GM18909 (cell line): ENCODE data around the gene SMAD5.

Experiments used
- ATAC-seq: cut with Tn5 transposase; IDR thresholded peaks from one replicate; pipeline ENCODE4 v1.9.1; 2021; ENCODE audit warnings: mild to moderate bottlenecking; ENCODE audit not compliant: unreplicated experiment, poor library complexity

Gene SMAD5

DNA sequence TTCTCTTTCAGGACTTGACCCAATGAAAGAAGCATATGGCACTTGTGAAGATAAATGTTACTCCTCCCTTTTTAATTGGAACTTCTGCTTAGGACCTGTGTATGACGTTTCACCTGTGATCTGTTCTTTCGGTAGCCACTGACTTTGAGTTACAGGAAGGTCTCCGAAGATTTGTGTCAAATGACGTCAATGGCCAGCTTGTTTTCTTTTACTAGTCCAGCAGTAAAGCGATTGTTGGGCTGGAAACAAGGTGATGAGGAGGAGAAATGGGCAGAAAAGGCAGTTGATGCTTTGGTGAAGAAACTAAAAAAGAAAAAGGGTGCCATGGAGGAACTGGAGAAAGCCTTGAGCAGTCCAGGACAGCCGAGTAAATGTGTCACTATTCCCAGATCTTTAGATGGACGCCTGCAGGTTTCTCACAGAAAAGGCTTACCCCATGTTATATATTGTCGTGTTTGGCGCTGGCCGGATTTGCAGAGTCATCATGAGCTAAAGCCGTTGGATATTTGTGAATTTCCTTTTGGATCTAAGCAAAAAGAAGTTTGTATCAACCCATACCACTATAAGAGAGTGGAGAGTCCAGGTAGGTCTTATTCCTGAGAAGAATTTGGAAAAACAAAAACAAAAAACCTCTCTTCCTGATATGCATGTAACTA, 21.1 kb downstream of the SMAD5 start:
- no peak for ATAC-seq

DNA sequence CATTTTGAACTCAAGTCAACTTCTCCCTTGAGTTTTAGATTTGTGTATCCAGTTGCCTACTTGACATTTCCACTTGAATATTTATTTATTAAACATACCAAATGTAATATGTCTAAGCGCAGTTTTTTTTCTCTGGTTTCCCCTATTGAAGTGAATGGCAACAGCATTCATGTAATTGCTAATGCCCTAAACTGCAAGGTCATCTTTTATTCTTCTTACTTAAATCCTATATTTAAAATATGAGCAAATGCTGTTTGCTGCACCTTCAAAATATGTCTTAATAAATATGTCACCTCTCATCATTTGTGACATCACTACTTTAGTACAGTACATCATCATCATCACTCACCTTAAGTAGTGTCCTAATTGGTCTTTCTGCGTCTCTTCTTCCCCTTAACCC, 22.4 kb downstream of the SMAD5 start:
- no peak for ATAC-seq

DNA sequence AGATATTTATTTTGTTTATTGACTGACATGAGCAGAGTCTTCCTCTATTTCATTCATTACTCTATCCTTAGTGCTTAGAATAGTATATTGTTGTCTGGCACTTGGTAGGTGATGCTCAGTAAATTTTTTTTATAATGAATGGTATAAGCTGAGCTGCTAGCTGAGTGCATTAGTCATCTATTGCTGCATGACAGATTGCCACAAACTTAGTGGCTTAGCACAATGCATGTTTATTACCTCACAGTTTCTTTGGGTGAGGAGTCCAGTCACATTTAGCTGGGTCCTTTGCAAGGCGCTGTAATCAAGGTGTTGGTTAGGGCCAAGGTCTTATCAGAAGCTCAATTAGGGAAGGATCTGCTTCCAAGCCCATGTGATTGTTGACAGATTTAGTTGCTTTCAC, 23.1 kb downstream of the SMAD5 start:
- no peak for ATAC-seq

DNA sequence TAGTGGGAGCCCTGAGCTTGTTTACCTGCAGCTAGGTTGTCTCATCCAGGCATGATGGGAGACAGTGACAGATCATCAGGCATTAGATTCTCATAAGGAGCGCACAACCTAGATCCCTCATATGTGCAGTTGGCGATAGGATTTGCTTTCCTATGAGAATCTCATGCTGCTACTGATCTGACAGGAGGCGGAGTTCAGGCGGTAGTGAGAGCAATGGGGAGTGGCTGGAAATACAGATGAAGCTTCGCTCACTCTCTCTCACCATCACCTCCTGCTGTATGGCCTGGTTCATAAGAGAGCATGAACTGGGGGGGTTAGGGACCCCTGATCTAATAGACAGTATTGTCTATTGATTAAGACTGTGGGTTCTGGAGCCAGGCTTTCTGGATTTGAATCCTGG, 24.9 kb downstream of the SMAD5 start:
- ATAC-seq: no peak

DNA sequence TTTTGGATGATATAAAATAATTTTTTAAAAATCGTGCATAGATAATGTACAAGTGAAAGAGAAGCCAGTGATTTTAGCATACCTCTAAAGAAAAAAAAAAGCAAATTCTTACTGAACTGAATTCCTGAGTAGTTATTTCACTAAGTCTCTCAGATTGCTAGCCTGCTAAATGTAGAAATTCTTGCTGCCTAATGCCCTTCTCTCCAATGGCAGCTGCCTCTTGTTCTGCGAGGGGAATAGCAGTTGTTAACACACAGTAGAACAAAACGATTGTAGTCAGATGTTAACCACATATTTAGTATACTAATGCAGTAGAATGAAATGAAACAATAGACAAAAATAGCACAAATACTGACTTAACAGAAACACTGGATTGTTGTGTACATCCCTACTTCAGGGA, 26.8 kb downstream of the SMAD5 start:
- ATAC-seq: no peak

- no peak for ATAC-seq
These were observed 29.4 kb downstream of the SMAD5 start for GRCh38 chr5:136162008-136162407.

- ATAC-seq: no peak
These were observed 31.6 kb downstream of the SMAD5 start for GRCh38 chr5:136164226-136164625.

DNA sequence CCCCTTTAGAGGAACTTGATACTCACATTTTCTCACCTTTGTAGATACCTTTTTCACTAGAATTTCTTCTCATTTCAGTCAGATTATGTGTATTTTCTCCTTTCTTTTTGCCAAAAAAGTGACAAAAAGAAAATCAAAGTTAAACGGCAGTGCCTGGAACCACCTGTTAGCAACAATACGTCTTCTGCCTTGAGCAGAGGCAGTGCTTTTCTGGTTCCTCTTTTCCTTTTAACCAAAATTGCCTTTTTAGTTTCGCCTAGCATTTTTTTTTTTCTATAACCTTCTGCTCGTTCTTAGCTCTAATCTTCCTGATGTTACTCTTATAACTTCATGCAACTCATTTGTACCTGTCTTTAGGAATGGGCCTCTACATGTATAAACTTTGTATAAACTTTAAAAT, 34.3 kb downstream of the SMAD5 start:
- ATAC-seq: peak; percentile 77

GRCh38 chr5:136169218-136169617, 36.6 kb downstream of the SMAD5 start:
- no peak for ATAC-seq

GRCh38 chr5:136174021-136174659, 41.5 kb downstream of the SMAD5 start:
- peak; percentile 81 for ATAC-seq

DNA sequence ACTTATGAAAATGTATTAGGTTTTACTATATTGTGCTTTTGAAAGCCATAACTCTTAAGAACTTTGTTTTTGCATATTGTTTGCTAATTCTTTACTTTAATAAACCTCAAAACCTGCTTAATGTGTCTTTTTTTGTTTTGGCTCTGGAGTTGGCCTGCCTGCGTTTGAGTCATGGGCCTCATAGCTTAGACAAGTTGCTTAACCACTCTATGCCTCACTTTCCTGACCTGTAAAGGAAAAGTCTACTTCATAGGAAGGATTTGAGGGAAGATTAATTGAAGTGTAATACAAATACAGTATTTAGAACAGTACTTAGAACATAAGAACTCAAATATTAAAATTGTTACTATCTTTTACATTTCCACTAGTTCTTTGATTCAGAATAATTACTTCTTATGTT, 50.0 kb downstream of the SMAD5 start:
- no peak for ATAC-seq

DNA sequence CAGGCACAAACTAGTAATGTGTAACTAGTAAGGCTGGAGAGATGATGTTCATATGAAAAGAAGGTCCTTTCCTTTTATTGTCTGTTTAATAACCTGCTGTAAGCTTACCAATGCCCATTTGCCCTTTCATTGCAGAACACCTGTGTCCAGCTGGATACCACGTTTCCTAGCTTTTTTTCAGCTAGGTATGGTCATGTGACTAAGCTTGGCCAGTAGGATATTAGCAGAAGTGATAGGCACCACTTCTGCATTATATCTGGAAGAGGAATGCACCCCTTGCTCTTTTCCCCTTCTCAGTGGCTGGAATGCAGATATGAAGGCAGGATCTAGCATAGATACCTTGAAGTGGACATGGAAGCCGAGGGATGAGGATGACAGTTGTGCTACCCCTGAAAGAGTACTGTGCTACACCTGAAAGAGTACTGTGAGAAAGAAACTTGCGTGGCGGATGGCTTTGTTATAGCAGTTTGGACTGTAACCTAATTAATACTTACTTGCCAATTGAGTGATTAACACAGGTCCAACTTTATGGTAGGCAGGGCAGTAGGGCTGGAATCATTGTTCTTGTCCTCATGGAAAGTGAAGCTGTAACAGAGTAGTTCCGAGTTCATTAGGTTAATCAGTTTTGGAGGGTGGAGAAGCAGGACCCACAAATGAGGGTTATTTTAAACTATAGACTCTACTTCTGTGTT, 53.5 kb downstream of the SMAD5 start:
- ATAC-seq: no peak

- ATAC-seq: no peak
These were observed 54.2 kb downstream of the SMAD5 start for GRCh38 chr5:136186796-136187195.

DNA sequence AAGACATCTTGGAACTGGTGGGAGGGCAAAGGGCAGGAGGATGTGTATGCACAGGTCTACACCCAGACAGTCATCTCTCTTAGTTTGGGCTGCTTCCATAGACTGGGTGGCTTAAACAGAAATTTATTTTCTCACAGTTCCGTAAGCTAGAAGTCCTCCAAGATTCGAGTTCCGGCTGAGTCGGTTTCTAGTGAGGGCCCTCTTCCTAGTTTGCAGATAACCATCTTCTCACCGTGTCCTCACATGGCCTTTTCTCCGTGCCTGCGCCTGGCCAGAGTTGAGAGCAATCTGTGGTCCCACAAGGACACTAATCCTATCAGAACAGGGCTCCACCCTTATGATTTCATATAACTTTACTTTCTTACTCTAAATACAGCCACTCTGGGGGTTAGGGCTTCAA, 56.2 kb downstream of the SMAD5 start:
- no peak for ATAC-seq

DNA sequence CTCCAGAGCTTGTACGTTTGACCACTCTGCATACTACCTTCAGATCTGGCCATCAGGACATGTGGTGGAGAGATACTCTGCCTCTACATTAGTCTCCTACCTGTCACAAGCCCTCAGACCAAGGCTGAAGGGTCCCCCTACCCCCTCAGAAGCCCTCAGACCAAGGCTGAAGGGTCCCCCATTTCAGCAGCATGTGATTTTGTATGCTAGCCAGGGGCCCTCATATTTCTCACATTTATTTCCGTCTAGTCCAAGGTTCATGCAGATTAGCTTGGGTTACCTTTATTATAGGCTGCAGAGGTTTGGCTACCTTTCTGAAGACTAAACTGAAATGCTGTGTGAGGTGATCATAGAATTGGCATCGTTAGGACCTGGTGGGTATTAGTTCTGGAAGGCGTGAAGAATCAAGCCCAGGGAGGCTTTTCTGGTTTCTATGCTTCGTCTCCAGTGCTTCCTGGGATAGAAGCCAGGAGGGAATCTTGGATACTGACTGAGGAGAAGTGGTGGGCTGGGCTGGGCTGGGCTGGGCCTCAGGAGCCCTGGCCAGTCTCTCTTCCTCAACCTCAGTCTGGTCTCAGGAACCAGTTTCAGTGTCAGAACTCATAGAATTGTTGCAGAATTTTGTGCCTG, 57.6 kb downstream of the SMAD5 start:
- ATAC-seq: no peak

- no peak for ATAC-seq
These were observed 58.3 kb downstream of the SMAD5 start for GRCh38 chr5:136190904-136191303.

DNA sequence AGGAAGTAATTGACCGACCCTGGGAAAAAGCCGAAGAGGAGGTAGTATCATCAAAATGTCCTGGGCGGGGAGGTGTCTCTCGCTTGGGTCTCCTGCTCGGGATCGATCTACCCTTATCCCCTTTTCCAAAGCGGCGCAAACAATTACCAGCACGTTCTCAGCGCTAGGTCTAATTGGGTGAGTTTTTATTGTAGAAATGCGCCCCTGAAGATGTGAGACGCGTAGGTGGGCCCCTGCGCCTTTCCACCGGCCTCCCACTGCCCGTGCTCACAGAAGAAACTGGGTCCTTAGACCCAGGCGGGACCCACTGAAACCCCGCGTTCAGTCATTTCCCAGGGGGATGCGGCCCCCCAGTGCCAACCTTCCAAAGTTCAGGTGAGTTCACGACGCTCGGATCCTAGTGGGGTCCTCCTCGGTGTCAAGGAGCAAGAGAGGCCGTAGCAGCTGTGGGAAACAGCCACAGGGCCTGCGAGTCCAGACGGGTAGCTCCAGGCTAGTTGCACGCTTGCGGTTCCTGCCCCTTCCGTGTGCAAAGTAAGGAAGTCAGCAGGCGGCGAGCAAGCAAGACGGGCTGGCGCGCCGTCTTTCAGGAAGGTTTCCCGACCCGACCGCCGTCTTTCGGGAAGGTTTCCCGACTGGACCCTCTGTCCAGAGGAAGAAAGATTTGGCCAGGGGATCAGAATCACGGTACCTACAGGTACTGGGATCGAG, 58.8 kb downstream of the SMAD5 start:
- ATAC-seq: no peak

DNA sequence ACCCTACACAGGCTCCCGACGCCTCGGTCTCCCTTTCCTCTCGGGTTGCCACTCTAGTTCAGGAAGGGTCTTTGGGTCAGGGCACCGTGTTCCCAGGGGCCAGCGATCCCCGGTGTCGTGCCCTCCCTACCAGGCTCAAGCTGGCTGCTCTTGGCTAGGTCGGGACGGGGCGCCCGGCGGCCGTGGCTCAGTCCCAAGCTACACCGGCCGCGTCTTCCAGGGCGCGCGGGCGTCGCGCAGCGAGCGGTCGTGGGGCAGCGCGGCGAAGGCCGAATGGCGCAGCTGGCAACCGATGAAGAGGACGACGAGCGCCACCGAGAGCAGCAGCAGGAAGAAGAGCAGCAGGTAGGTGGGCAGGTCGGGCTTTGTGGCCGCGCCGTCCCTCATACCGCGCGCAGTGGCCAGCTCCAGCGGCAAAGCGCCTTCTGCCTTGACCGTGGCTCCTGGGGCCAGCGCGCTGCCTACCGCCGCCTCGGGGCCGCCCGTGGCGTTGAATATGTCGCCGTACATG, 59.4 kb downstream of the SMAD5 start:
- ATAC-seq: no peak

- ATAC-seq: no peak
These were observed 60.1 kb downstream of the SMAD5 start, which contains the start of gene SMIM32 for GRCh38 chr5:136192526-136193321. Gene SMIM32, minus strand, starts transcription at chr5:136193162. Its CDS starts 638 bp downstream, at chr5:136192524.
